GM12892 (cell line): ENCODE measurements around the gene C1orf115.

Source experiments
- POLR2A ChIP-seq: IDR thresholded peaks from 2 replicates; pipeline ENCODE4 v1.6.1; 2011; ENCODE audit warnings: low read depth, low read length, control low read depth
- POLR2AphosphoS5 ChIP-seq: IDR thresholded peaks from 2 replicates; pipeline ENCODE4 v1.6.1; 2011; ENCODE audit warnings: low read depth, low read length, control low read depth

DNA sequence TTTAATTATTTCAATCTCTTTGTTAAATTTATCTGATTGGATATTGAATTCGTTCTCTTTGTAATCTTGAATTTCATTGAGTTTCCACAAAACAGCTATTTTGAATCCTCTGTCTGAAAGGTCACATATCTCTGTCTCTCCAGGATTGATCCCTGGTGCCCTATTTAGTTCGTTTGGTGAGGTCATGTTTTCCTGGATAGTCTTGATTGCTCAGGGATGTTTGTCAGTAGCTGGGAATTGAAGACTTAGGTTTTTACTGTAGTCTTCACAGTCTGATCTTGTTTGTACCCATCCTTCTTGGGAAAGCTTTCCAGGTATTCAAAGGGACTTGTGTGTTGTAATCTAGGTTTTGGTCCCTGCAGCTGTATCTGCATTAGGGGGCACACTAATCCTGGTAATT lies 51.2 kb downstream of the C1orf115 start:
- no peak for TF ChIP-seq POLR2AphosphoS5
- TF ChIP-seq POLR2A, result no peak
